Measurements from ENCODE around the gene TANK. TPM values are rescaled to one million over a fixed set of nuclear protein-coding genes. Genes with fewer than 3 reads are reported as not detected.
"Not testable (repeated sequence)": the region's sequence is repeated elsewhere in the genome, so short reads cannot be mapped to it uniquely, and the experiment has no call there.

The TANK gene
- total and polyA plus RNA-seq, 2 donors (not counting 3 experiments of a cell fraction or from before 2014, with no cell fraction given) = 33.3 to 83.2 TPM

- H3K4me2 ChIP-seq (ENCODE audit: insufficient read depth, low read length); H3K79me2 ChIP-seq (ENCODE audit: control insufficient read depth, insufficient read depth, low read length); H2AFZ ChIP-seq (ENCODE audit: low read depth, low read length); FAIRE-seq; H3K9me3 ChIP-seq (replicated peaks; ENCODE audit: control insufficient read depth, insufficient read depth, low read length); H3K4me3 ChIP-seq (replicated peaks in 1 of 3; ENCODE audit: insufficient read depth in 1 of 3, low read depth in 1 of 3, low read length in 3 of 3); H4K20me1 ChIP-seq (replicated peaks; ENCODE audit: control insufficient read depth, extremely low read depth, insufficient read depth, low read length); H3K9ac ChIP-seq (replicated peaks; ENCODE audit: extremely low read depth, insufficient read depth, low read length); H3K9me1 ChIP-seq (replicated peaks; ENCODE audit: control insufficient read depth, extremely low read depth, insufficient read depth, low read length); dilution Hi-C loops (cut with MboI; ENCODE audit: extremely low pct_ligation_motif_present, low sequenced_read_pairs); H3K27me3 ChIP-seq (ENCODE audit: control insufficient read depth in 2 of 2, insufficient read depth in 2 of 2, low read length in 2 of 2); POLR2A ChIA-PET; H3K36me3 ChIP-seq (ENCODE audit: control insufficient read depth in 2 of 2, extremely low read depth in 1 of 2, insufficient read depth in 2 of 2, low read length in 2 of 2); intact Hi-C loops (cut with micrococcal nuclease); H3K27ac ChIP-seq (ENCODE audit: insufficient read depth, low read depth, low read length); BruUV-seq (replicated peaks); H3K4me1 ChIP-seq (ENCODE audit: control insufficient read depth, extremely low read depth, insufficient read depth, low read length): not testable (repeated sequence)
- TF ChIP-seq CTCF (IDR thresholded peaks at IDR 0.05; ENCODE audit: extremely low read depth in 1 of 2, insufficient read depth in 1 of 2, low read depth in 1 of 2, low read length in 2 of 2) = peak in 1 of 2 donors; percentile 2
- CTCF ChIA-PET = interaction anchor here (0.6 to 1.2 kb wide), 3 partner anchors 665 to 1017 kb away, joined by 3 to 5 read pairs (median 4); no protein-coding TSS in a partner anchor
- peak; percentile 20 for DNase-seq (ENCODE audit: low read depth, low spot score)
Measured at GRCh38 chr2:161280906-161281323, 120.7 kb downstream of the TANK start.

DNA sequence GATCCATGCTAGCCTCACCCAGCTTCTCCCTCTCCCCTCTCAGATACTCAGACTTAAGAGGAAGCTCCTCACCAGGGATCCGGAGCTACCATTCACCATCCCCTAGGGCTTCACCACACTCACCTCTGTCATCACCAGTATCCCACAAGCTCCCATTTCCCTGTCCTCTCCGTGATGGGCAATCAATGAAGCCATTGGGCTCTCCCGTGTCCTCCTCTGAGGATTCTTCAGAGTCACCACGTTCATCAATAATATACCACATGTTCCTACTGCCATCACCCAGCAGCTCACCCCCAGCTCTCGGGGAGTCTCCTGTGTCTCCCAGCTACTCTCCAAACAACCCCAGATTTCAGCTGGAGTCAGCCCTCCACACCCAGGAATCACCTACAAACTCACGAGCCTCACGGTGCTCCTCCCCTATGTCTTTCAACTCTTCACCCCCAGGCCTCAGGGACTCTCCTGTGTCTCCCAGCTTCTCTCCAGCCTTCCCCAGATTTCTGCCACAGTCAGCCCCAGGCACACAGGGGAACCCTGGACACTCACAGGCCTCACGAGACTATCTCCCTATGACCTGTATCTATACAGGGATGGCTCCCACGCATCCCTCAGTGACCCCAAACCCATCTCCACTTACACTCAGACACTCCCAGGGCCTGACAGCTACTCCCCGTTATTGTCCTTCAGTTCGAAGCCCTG, 121.5 kb downstream of the TANK start:
- H3K27me3 ChIP-seq (ENCODE audit: control insufficient read depth in 2 of 2, insufficient read depth in 2 of 2, low read length in 2 of 2); intact Hi-C loops (cut with micrococcal nuclease); H3K4me1 ChIP-seq (ENCODE audit: control insufficient read depth, extremely low read depth, insufficient read depth, low read length); H3K79me2 ChIP-seq (ENCODE audit: control insufficient read depth, insufficient read depth, low read length); H2AFZ ChIP-seq (ENCODE audit: low read depth, low read length); FAIRE-seq; H3K9ac ChIP-seq (replicated peaks; ENCODE audit: extremely low read depth, insufficient read depth, low read length); H3K4me3 ChIP-seq (replicated peaks in 1 of 3; ENCODE audit: insufficient read depth in 1 of 3, low read depth in 1 of 3, low read length in 3 of 3); DNase-seq (ENCODE audit: low read depth, low spot score); H3K9me1 ChIP-seq (replicated peaks; ENCODE audit: control insufficient read depth, extremely low read depth, insufficient read depth, low read length); H3K27ac ChIP-seq (ENCODE audit: insufficient read depth, low read depth, low read length); H3K36me3 ChIP-seq (ENCODE audit: control insufficient read depth in 2 of 2, extremely low read depth in 1 of 2, insufficient read depth in 2 of 2, low read length in 2 of 2); dilution Hi-C loops (cut with MboI; ENCODE audit: extremely low pct_ligation_motif_present, low sequenced_read_pairs); BruUV-seq (replicated peaks); H3K9me3 ChIP-seq (replicated peaks; ENCODE audit: control insufficient read depth, insufficient read depth, low read length); H4K20me1 ChIP-seq (replicated peaks; ENCODE audit: control insufficient read depth, extremely low read depth, insufficient read depth, low read length); H3K4me2 ChIP-seq (ENCODE audit: insufficient read depth, low read length); POLR2A ChIA-PET: not testable (repeated sequence)
- CTCF ChIA-PET = interaction anchor here (0.6 to 1.2 kb wide), 3 partner anchors 664 to 1016 kb away, joined by 3 to 5 read pairs (median 4); no protein-coding TSS in a partner anchor

DNA sequence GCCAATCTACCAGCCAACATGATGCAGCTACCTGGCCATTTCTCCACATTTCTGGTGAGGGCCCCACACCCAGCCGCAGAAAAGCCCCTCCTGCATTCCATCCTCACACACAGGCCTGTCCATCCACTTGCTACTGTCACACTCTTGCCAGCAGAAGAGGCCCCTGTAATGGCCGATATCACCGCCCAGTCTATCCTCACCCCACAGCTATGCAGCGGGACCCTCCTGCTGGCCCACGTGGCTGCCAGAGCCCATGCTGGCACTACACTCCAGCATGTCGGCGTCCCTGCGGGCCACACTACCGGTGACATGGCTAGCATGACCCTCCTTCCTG, 122.0 kb downstream of the TANK start:
- H3K79me2 ChIP-seq (ENCODE audit: control insufficient read depth, insufficient read depth, low read length); H3K4me2 ChIP-seq (ENCODE audit: insufficient read depth, low read length); intact Hi-C loops (cut with micrococcal nuclease); H3K27ac ChIP-seq (ENCODE audit: insufficient read depth, low read depth, low read length); H3K4me1 ChIP-seq (ENCODE audit: control insufficient read depth, extremely low read depth, insufficient read depth, low read length); H4K20me1 ChIP-seq (replicated peaks; ENCODE audit: control insufficient read depth, extremely low read depth, insufficient read depth, low read length); CTCF ChIA-PET; DNase-seq (ENCODE audit: low read depth, low spot score); H3K27me3 ChIP-seq (ENCODE audit: control insufficient read depth in 2 of 2, insufficient read depth in 2 of 2, low read length in 2 of 2); H2AFZ ChIP-seq (ENCODE audit: low read depth, low read length); H3K36me3 ChIP-seq (ENCODE audit: control insufficient read depth in 2 of 2, extremely low read depth in 1 of 2, insufficient read depth in 2 of 2, low read length in 2 of 2); POLR2A ChIA-PET; H3K9ac ChIP-seq (replicated peaks; ENCODE audit: extremely low read depth, insufficient read depth, low read length); H3K4me3 ChIP-seq (replicated peaks in 1 of 3; ENCODE audit: insufficient read depth in 1 of 3, low read depth in 1 of 3, low read length in 3 of 3); H3K9me1 ChIP-seq (replicated peaks; ENCODE audit: control insufficient read depth, extremely low read depth, insufficient read depth, low read length); BruUV-seq (replicated peaks); H3K9me3 ChIP-seq (replicated peaks; ENCODE audit: control insufficient read depth, insufficient read depth, low read length); dilution Hi-C loops (cut with MboI; ENCODE audit: extremely low pct_ligation_motif_present, low sequenced_read_pairs): not testable (repeated sequence)
- peak; percentile 26 for FAIRE-seq
